ENCODE results near the gene MYBBP1A. TPM values are rescaled to one million over a fixed set of nuclear protein-coding genes. Genes with fewer than 3 reads are reported as not detected.

Gene MYBBP1A
- total and polyA plus RNA-seq, 10 donors = 24.7 to 71.2 (median 51.5) TPM

DNA sequence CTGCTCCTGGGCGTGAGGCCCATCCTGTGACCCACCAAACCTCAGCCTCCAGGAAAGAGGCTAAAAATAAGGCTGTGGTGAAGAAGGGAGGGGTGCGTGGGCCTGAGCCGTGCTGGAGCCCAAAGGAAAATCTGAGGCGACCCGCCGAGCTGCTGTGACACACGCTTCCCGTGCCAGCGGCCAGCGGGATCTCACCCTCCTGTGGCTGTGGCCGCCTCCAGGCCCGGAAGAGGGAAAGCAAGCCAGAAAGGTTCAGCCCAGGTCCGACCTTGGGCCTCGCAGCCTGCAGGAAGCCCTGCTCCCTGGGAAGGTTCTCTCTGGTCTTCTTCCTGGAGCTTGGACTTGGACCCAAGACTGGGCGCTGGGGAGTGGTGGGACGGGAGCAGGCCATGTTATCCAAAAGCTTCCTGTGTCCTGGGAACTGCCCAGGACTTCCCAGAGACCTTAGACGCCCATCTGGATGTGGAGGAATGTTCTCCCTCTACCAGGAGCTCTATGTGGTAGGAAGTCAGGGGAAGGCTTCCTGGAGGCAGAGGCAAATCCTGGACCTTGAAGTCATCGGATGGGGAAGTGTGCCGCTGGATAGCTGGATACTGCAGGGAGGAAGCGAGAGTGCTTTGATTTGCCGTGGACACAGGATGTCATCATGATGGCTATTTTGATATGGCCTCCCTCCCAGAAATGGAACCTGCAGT is 45.1 kb downstream of the MYBBP1A start:
- peak; percentile 86 for DNase-seq
- Histone ChIP-seq H3K9me3 (no peaks in the 10 kb centered on the region), H3K27me3 (replicated peaks in 1 of 7) (peaks cover 0 to 33% (median 0%) of the 10 kb centered on the region in 7 donors), H3K4me3 (no peak overlapping the region), H3K27ac (peak overlapping the region; percentile 18 to 86 (median 76)), H3K4me1 (peaks cover 33 to 90% (median 66%) of the 10 kb centered on the region in 6 donors), H3K36me3 (no peaks in the 10 kb centered on the region)
- intact Hi-C loops (cut with DNase I; ENCODE audit: low total_unique reads) = no loop called here
- TF ChIP-seq POLR2A (IDR thresholded peaks at IDR 0.05) (no peak), POLR2AphosphoS5 (IDR thresholded peaks at IDR 0.05) (peak; percentile 56 to 80 (median 69))
- TF ChIP-seq, protein P1, sequence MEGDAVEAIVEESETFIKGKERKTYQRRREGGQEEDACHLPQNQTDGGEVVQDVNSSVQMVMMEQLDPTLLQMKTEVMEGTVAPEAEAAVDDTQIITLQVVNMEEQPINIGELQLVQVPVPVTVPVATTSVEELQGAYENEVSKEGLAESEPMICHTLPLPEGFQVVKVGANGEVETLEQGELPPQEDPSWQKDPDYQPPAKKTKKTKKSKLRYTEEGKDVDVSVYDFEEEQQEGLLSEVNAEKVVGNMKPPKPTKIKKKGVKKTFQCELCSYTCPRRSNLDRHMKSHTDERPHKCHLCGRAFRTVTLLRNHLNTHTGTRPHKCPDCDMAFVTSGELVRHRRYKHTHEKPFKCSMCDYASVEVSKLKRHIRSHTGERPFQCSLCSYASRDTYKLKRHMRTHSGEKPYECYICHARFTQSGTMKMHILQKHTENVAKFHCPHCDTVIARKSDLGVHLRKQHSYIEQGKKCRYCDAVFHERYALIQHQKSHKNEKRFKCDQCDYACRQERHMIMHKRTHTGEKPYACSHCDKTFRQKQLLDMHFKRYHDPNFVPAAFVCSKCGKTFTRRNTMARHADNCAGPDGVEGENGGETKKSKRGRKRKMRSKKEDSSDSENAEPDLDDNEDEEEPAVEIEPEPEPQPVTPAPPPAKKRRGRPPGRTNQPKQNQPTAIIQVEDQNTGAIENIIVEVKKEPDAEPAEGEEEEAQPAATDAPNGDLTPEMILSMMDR (IDR thresholded peaks at IDR 0.05 in 8 of 11, conservative IDR thresholded peaks at IDR 0.05 in 3 of 11) = no peak
- WGBS, 5 donors = 34 to 50% (median 48%) methylated on average over 18 to 21 of the region's 21 CpGs

DNA sequence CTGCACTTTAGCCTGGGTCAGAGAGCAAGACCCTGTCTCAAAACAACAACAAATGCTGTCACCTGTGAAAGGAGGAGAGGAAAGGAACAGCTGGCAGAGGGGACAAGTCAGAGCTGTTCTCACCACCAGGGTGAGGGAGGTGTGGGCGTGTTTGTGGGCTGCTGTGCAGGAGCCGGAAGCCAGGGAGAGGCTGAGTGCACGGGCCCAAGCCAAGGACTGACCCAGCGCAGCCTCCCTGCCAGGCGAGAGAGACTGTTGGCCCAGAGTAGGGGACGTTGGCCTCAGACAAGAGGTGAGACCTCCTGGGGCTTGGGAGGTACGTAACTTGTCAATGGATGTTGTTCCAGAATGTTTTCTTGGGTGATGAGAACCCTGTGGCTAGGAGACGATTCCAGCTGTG is 45.8 kb downstream of the MYBBP1A start:
- Histone ChIP-seq H3K27ac (peak overlapping the region; percentile 18 to 86 (median 76)), H3K4me1 (peaks cover 36 to 97% (median 72%) of the 10 kb centered on the region in 6 donors)
- DNase-seq = peak; percentile 85

DNA sequence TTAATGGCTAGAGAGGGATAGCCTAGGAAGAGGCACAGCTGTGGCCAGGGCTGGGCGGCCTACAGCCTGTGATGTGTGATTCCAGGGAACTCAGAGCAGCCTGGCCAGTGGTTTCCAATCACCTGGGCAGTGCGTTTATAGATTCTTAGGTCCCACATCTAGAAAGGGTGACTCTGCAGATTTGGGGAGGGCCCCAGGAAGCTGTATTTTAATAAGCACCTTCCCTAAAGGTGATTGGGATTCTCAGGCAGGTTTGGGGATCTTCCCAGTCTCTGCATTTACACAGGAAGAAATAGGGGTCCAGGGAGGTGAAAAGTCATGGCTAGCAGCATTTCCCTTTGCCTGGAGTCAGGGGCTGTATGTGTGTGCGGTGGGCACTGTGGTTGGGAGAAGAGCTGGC is 47.0 kb downstream of the MYBBP1A start:
- DNase-seq = no peak
- WGBS, 5 donors = 39 to 87% (median 70%) methylated on average over 2 to 3 of the region's 3 CpGs
- no peak overlapping the region for H3K4me3 ChIP-seq
- H3K36me3 ChIP-seq = no peaks in the 10 kb centered on the region
- peak overlapping the region in 6 of 8 donors; percentile 29 to 86 (median 80) for H3K27ac ChIP-seq
- H3K9me3 ChIP-seq = no peaks in the 10 kb centered on the region
- intact Hi-C loops (cut with DNase I; ENCODE audit: low total_unique reads) = no loop called here
- H3K4me1 ChIP-seq = peaks cover 43 to 100% (median 78%) of the 10 kb centered on the region in 6 donors
- peaks cover 0 to 52% (median 0%) of the 10 kb centered on the region in 7 donors for H3K27me3 ChIP-seq (replicated peaks in 1 of 7)
- TF ChIP-seq POLR2A (IDR thresholded peaks at IDR 0.05) (no peak), POLR2AphosphoS5 (IDR thresholded peaks at IDR 0.05) (no peak)
- TF ChIP-seq, protein P1 (IDR thresholded peaks at IDR 0.05 in 8 of 11, conservative IDR thresholded peaks at IDR 0.05 in 3 of 11) = no peak

More for the DNA sequence above, 45.8 kb downstream of the MYBBP1A start:
- Histone ChIP-seq H3K36me3 (no peaks in the 10 kb centered on the region), H3K4me3 (no peak overlapping the region), H3K9me3 (no peaks in the 10 kb centered on the region), H3K27me3 (replicated peaks in 1 of 7) (peaks cover 0 to 40% (median 0%) of the 10 kb centered on the region in 7 donors)
- 13 to 29% (median 21%) methylated on average over 6 to 8 of the region's 8 CpGs for WGBS, 5 donors
- TF ChIP-seq POLR2AphosphoS5 (IDR thresholded peaks at IDR 0.05) (peak in 2 of 3 donors; percentile 2 to 4), POLR2A (IDR thresholded peaks at IDR 0.05) (no peak)
- TF ChIP-seq, protein P1 (IDR thresholded peaks at IDR 0.05 in 8 of 11, conservative IDR thresholded peaks at IDR 0.05 in 3 of 11) = peak in 5 of 11 experiments; percentile 10 to 43 (median 25)
- intact Hi-C loops (cut with DNase I; ENCODE audit: low total_unique reads) = no loop called here

DNA sequence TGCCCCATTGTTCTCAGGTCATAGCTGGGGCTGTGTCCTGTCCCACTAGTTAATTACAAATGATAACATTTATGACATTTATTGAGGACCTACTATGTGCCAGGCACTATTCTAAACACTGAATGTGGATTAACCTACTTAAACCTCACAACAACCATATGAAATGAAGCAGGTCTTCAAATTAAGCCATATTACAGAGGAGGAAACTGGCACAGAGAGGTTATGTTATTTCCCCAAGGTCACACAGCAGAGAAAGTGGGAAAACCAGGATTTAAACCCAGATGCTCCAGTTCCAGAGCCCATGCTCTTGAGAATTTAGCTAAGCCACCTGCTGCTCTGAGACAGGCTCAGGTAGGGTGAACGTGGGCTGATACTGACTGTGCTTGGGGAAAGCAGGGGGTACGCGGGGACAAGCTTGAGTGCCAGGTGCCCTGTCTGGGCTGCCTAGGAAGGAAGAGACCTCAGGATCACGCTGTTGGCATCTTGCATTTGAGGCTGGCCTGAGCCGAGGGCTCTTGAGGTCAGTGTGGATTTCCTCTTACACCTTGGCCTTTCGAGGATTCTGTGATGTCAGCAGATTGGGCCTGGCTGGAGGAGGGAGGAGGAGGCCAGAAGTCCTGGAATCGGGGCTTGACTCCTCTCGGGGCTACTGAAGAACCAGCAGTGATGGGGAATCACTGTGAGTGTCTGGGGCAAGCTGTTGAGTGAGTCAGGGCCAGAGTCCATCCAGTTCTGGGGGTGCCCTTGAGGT is 47.6 kb downstream of the MYBBP1A start:
- H3K4me3 ChIP-seq = no peak overlapping the region
- DNase-seq = no peak
- peaks cover 43 to 100% (median 78%) of the 10 kb centered on the region in 6 donors for H3K4me1 ChIP-seq
- H3K9me3 ChIP-seq = no peaks in the 10 kb centered on the region
- 57 to 78% (median 62%) methylated on average over 6 to 8 of the region's 8 CpGs for WGBS, 5 donors
- peak overlapping the region in 6 of 8 donors; percentile 24 to 86 (median 76) for H3K27ac ChIP-seq
- TF ChIP-seq POLR2A (IDR thresholded peaks at IDR 0.05) (no peak), POLR2AphosphoS5 (IDR thresholded peaks at IDR 0.05) (no peak)
- TF ChIP-seq, protein P1 (IDR thresholded peaks at IDR 0.05 in 8 of 11, conservative IDR thresholded peaks at IDR 0.05 in 3 of 11) = no peak
- intact Hi-C loops (cut with DNase I; ENCODE audit: low total_unique reads) = no loop called here
- H3K36me3 ChIP-seq = no peaks in the 10 kb centered on the region
- peaks cover 0 to 59% (median under 1%) of the 10 kb centered on the region in 7 donors for H3K27me3 ChIP-seq (replicated peaks in 1 of 7)
